GM12878 (cell line): ENCODE measurements around the gene RRM2. TPM values are rescaled to one million over a fixed set of nuclear protein-coding genes. Genes with fewer than 3 reads are reported as not detected.
A peak's percentile ranks its signal among the peaks of the same experiment; 100 is the strongest.

Experiments
- CHD4 ChIP-seq: fragments of 200-600 bp; sonication (generic); IDR thresholded peaks from 2 replicates; pipeline ENCODE4 v1.6.1; 2016; ENCODE audit warnings: mild to moderate bottlenecking
- CREM ChIP-seq: IDR thresholded peaks from 2 replicates; pipeline ENCODE4 v1.6.1; 2014; ENCODE audit warnings: antibody characterized with exemption, low read depth
- EED ChIP-seq: sonication (generic); IDR thresholded peaks from 2 replicates; pipeline ENCODE4 v1.6.1; 2016; ENCODE audit warnings: antibody characterized with exemption, low read depth
- ELK1 ChIP-seq: IDR thresholded peaks from 2 replicates; pipeline ENCODE4 v1.6.1; 2012; ENCODE audit warnings: low read depth, low read length, improper control_type of control experiment
- HDAC6 ChIP-seq: fragments of 200-600 bp; sonication (generic); IDR thresholded peaks from one replicate; pipeline ENCODE4 v1.8.0; 2017; ENCODE audit warnings: antibody characterized with exemption; ENCODE audit not compliant: unreplicated experiment
- IKZF2 ChIP-seq, 2 experiments: fragments of 450-650 bp; IDR thresholded peaks; 2 replicates each; pipeline ENCODE4 v1.6.1; 2017; ENCODE audit warnings: mild to moderate bottlenecking in 2 of 2, moderate library complexity in 2 of 2
- KDM1A ChIP-seq: fragments of 200-600 bp; sonication (generic); IDR thresholded peaks from 2 replicates; pipeline ENCODE4 v1.6.1; 2016; ENCODE audit warnings: borderline replicate concordance
- MTA3 ChIP-seq: IDR thresholded peaks from 2 replicates; pipeline ENCODE4 v1.6.1; 2012; ENCODE audit warnings: low read length, inconsistent platforms, borderline replicate concordance
- NBN ChIP-seq: fragments of 450-650 bp; IDR thresholded peaks from 2 replicates; pipeline ENCODE4 v1.6.1; 2016
- NFIC ChIP-seq: IDR thresholded peaks from 2 replicates; pipeline ENCODE4 v1.6.1; 2012; ENCODE audit warnings: low read depth, mild to moderate bottlenecking, inconsistent platforms, low read length, moderate library complexity
- PAX5 ChIP-seq: IDR thresholded peaks from 2 replicates; pipeline ENCODE4 v1.6.1; 2011; ENCODE audit warnings: low read depth, low read length, borderline replicate concordance
- POLR2AphosphoS2 ChIP-seq: IDR thresholded peaks from 2 replicates; pipeline ENCODE4 v1.6.1; 2011; ENCODE audit warnings: low read depth, mild to moderate bottlenecking, low read length, improper control_type of control experiment, moderate library complexity
- RBBP5 ChIP-seq: fragments of 200-600 bp; sonication (generic); conservative IDR thresholded peaks from 2 replicates; pipeline ENCODE4 v1.6.1; 2016
- SMAD5 ChIP-seq: IDR thresholded peaks from 2 replicates; pipeline ENCODE4 v1.6.1; 2016; ENCODE audit warnings: antibody characterized with exemption, low read depth
- WRNIP1 ChIP-seq: IDR thresholded peaks from 2 replicates; pipeline ENCODE4 v1.6.1; 2011; ENCODE audit warnings: low read depth, low read length, improper control_type of control experiment, borderline replicate concordance
- ZBTB4 ChIP-seq: fragments of 450-650 bp; formaldehyde crosslinking; IDR thresholded peaks from 2 replicates; pipeline ENCODE4 v1.4.0; 2022; ENCODE audit warnings: mild to moderate bottlenecking, moderate library complexity
- ZNF274 ChIP-seq: IDR thresholded peaks from one replicate; pipeline ENCODE4 v1.8.0; 2011; ENCODE audit not compliant: insufficient read length, insufficient read depth
- polyA plus RNA-seq, 11 experiments: library from polyadenylated mRNA; depleted of rRNA in 4 of 11; unstranded in 6 of 11; stranded (reverse) in 5 of 11; fragments of >200 nt; fragmentation: Nextera tagmentation in 4 of 11; fragmentation: Illumina TruSeq in 1 of 11; extraction: Ambion mirVana in 4 of 11; extraction: Trizol in 1 of 11; gene quantifications; 1 replicate in 1 of 11; 2 replicates in 10 of 11; pipeline versions ENCODE4 v1.2.1 to v1.2.3, GENCODE V29; 2011 to 2016; ENCODE audit warnings: inconsistent platforms in 2 of 11, missing spikeins in 2 of 11, low read depth in 1 of 11
- total RNA-seq, 4 experiments: library from RNA; depleted of rRNA in 3 of 4; stranded (reverse); fragments of >200 nt in 3 of 4; fragmentation: Illumina TruSeq in 1 of 4; extraction: Trizol in 1 of 4; gene quantifications; 2 replicates each; pipeline versions ENCODE4 v1.2.1 to v1.2.3, GENCODE V29; 2013 to 2021
- TF ChIP-seq, protein P1 (sequence below): fragments of 450-650 bp; IDR thresholded peaks from 2 replicates; pipeline ENCODE4 v1.6.1; 2016; ENCODE audit warnings: mild to moderate bottlenecking
- TF ChIP-seq, protein P2 (sequence below): fragments of 450-650 bp; IDR thresholded peaks from 2 replicates; pipeline ENCODE4 v1.6.1; 2016; ENCODE audit warnings: mild to moderate bottlenecking
- TF ChIP-seq, protein P3 (sequence below): IDR thresholded peaks from 2 replicates; pipeline ENCODE4 v1.6.1; 2011; ENCODE audit warnings: low read depth, mild to moderate bottlenecking, low read length, moderate library complexity, borderline replicate concordance; ENCODE audit errors: extremely low read depth

The RRM2 gene
- total and polyA plus RNA-seq, 10 of the 15 experiments (the other 5 are each of a cell fraction or from before 2014, with no cell fraction given), result 54.4 to 771 (median 159) TPM

- TF ChIP-seq SMAD5, result no peak
- no peak for TF ChIP-seq ZNF274
- TF ChIP-seq WRNIP1, result no peak
- TF ChIP-seq, protein P1, sequence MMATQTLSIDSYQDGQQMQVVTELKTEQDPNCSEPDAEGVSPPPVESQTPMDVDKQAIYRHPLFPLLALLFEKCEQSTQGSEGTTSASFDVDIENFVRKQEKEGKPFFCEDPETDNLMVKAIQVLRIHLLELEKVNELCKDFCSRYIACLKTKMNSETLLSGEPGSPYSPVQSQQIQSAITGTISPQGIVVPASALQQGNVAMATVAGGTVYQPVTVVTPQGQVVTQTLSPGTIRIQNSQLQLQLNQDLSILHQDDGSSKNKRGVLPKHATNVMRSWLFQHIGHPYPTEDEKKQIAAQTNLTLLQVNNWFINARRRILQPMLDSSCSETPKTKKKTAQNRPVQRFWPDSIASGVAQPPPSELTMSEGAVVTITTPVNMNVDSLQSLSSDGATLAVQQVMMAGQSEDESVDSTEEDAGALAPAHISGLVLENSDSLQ, result no peak
- TF ChIP-seq HDAC6, result no peak
- no peak for TF ChIP-seq CHD4
- TF ChIP-seq IKZF2 (IDR thresholded peaks at IDR 0.05), result peak; percentile 11 to 54; a peak in 2 of 4 replicates
- TF ChIP-seq, protein P2, sequence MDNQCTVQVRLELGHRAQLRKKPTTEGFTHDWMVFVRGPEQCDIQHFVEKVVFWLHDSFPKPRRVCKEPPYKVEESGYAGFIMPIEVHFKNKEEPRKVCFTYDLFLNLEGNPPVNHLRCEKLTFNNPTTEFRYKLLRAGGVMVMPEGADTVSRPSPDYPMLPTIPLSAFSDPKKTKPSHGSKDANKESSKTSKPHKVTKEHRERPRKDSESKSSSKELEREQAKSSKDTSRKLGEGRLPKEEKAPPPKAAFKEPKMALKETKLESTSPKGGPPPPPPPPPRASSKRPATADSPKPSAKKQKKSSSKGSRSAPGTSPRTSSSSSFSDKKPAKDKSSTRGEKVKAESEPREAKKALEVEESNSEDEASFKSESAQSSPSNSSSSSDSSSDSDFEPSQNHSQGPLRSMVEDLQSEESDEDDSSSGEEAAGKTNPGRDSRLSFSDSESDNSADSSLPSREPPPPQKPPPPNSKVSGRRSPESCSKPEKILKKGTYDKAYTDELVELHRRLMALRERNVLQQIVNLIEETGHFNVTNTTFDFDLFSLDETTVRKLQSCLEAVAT, result no peak
- TF ChIP-seq MTA3, result no peak
- TF ChIP-seq ELK1, result no peak
- peak; percentile 56; the same call in 1 of the 2 replicates for TF ChIP-seq EED
- TF ChIP-seq ZBTB4 (CRISPR knock-in tag), result no peak
- TF ChIP-seq PAX5, result no peak
- TF ChIP-seq CREM, result peak; percentile 28; the same call in 1 of the 2 replicates
- TF ChIP-seq POLR2AphosphoS2, result no peak
- TF ChIP-seq KDM1A, result no peak
- TF ChIP-seq NFIC, result peak; percentile 51; the same call in 1 of the 2 replicates
- TF ChIP-seq RBBP5, result no peak
- no peak for TF ChIP-seq NBN
- TF ChIP-seq, protein P3, sequence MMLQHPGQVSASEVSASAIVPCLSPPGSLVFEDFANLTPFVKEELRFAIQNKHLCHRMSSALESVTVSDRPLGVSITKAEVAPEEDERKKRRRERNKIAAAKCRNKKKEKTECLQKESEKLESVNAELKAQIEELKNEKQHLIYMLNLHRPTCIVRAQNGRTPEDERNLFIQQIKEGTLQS, result no peak
These were observed 46.8 kb upstream of the RRM2 start (continued) for GRCh38 chr2:10075571-10076209.
